GM18498 (cell line): Measurements from ENCODE around the gene ANKRD33.
"Not testable (repeated sequence)": the region's sequence is repeated elsewhere in the genome, so short reads cannot be mapped to it uniquely, and the experiment has no call there.

Experiments used
- ATAC-seq: cut with Tn5 transposase; IDR thresholded peaks from one replicate; pipeline ENCODE4 v1.9.1; 2021; ENCODE audit warnings: mild to moderate bottlenecking, moderate library complexity; ENCODE audit not compliant: unreplicated experiment

The ANKRD33 gene

GRCh38 chr12:51874486-51874885, 13.4 kb upstream of the ANKRD33 start:
- ATAC-seq = no peak

GRCh38 chr12:51879102-51879501, 8.8 kb upstream of the ANKRD33 start:
- ATAC-seq = no peak

GRCh38 chr12:51883295-51883694, 4.6 kb upstream of the ANKRD33 start:
- no peak for ATAC-seq

- ATAC-seq = no peak
These were observed 3.8 kb upstream of the ANKRD33 start for GRCh38 chr12:51883998-51884675.

GRCh38 chr12:51884676-51885229, 3.1 kb upstream of the ANKRD33 start:
- ATAC-seq = no peak

- ATAC-seq = not testable (repeated sequence)
These were observed 2.4 kb upstream of the ANKRD33 start for GRCh38 chr12:51885294-51886020.

- ATAC-seq = no peak
These were observed 1.7 kb upstream of the ANKRD33 start for GRCh38 chr12:51886021-51886710.

GRCh38 chr12:51888316-51889215, 663 bp downstream of the ANKRD33 start:
- ATAC-seq = no peak

GRCh38 chr12:51889216-51890132, 1.6 kb downstream of the ANKRD33 start:
- no peak for ATAC-seq

- no peak for ATAC-seq
These were observed 2.2 kb downstream of the ANKRD33 start for GRCh38 chr12:51890133-51890464.

- no peak for ATAC-seq
These were observed 2.7 kb downstream of the ANKRD33 start for GRCh38 chr12:51890511-51891171.

- ATAC-seq = no peak
These were observed 3.9 kb downstream of the ANKRD33 start for GRCh38 chr12:51891843-51892242.

- ATAC-seq = no peak
These were observed 5.9 kb downstream of the ANKRD33 start for GRCh38 chr12:51893786-51894185.

GRCh38 chr12:51895378-51896135, 7.7 kb downstream of the ANKRD33 start:
- no peak for ATAC-seq

- no peak for ATAC-seq
These were observed 8.3 kb downstream of the ANKRD33 start for GRCh38 chr12:51896236-51896635.

GRCh38 chr12:51897181-51897580, 9.3 kb downstream of the ANKRD33 start:
- no peak for ATAC-seq

- no peak for ATAC-seq
These were observed 10.6 kb downstream of the ANKRD33 start for GRCh38 chr12:51898506-51898905.

GRCh38 chr12:51898937-51899336, 11.0 kb downstream of the ANKRD33 start:
- ATAC-seq = no peak
